H1 (cell line): Measurements from ENCODE around the gene PTP4A1. TPM values are rescaled to one million over a fixed set of nuclear protein-coding genes. Genes with fewer than 3 reads are reported as not detected.

ENCODE experiments used
- BACH1 ChIP-seq: IDR thresholded peaks from 2 replicates; pipeline ENCODE4 v1.6.1; 2012; ENCODE audit warnings: low read length, improper control_type of control experiment
- EGR1 ChIP-seq: IDR thresholded peaks from 2 replicates; pipeline ENCODE4 v1.6.1; 2011; ENCODE audit warnings: low read depth, low read length, borderline replicate concordance
- POLR2AphosphoS5 ChIP-seq: IDR thresholded peaks from 2 replicates; pipeline ENCODE4 v1.6.1; 2011; ENCODE audit warnings: low read depth, low read length
- SP2 ChIP-seq: IDR thresholded peaks from 2 replicates; pipeline ENCODE4 v1.6.1; 2012; ENCODE audit warnings: mild to moderate bottlenecking, low read length, inconsistent platforms
- ZNF274 ChIP-seq: IDR thresholded peaks from 2 replicates; pipeline ENCODE4 v1.7.0; 2012; ENCODE audit warnings: low read length, borderline replicate concordance; ENCODE audit errors: extremely low read depth
- polyA plus RNA-seq, 7 experiments: library from polyadenylated mRNA; depleted of rRNA in 3 of 7; stranded (reverse) in 5 of 7; unstranded in 2 of 7; fragments of >200 nt in 5 of 7; fragments of 200-250 nt in 2 of 7; gene quantifications; 1 replicate in 5 of 7; 2 replicates in 1 of 7; 4 replicates in 1 of 7; pipeline versions ENCODE4 v1.2.1 to v1.2.3, GENCODE V29; 2011 to 2013; ENCODE audit warnings: missing spikeins in 2 of 7, mixed read lengths in 2 of 7
- total RNA-seq: library from RNA; stranded (reverse); fragmentation: NEBNext Ultra II Directional; extraction: Animal tissue kit (Norgen Biotek cat#: 25700); gene quantifications from 2 replicates; pipeline ENCODE4 v1.2.1, GENCODE V29; 2021

Gene PTP4A1
- total and polyA plus RNA-seq, 2 of the 8 experiments (the other 6 are each of a cell fraction or from before 2014, with no cell fraction given) = 21.1 to 76.3 TPM

DNA sequence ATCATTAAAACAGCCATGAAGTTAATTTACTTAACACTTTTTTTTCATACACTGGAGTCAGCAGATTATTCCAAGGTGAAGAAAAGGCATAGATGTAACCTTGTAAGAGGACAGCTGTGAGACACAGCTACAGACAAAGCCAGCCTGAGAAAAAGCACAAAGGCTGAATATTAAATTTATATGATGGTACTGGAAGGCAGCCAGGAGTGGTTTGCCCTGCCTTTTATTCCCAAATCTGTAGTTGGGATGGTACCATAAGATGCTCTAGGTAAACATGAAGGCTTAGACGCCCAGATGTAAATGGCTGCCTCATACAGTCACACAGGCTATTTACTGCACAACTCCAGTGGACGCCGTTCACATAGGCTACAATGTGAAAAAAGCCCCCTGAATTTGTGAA lies 42.1 kb upstream of the PTP4A1 start (continued):
- no peak for TF ChIP-seq ZNF274
- TF ChIP-seq BACH1 = no peak
- TF ChIP-seq SP2 = no peak
- no peak for TF ChIP-seq POLR2AphosphoS5
- TF ChIP-seq EGR1 = no peak
